Keratinocyte (primary cell): ENCODE data around the gene RAP1GAP.

Experiments used
- CTCF ChIP-seq, 3 experiments: IDR thresholded peaks in 1 of 3; conservative IDR thresholded peaks in 1 of 3; optimal IDR thresholded peaks in 1 of 3; 2 replicates in 2 of 3; 3 replicates in 1 of 3; pipeline versions ENCODE3 to v1.5.1; 2011; ENCODE audit warnings: low read length in 3 of 3, mild to moderate bottlenecking in 3 of 3, moderate library complexity in 2 of 3, control low read depth in 1 of 3, inconsistent platforms in 1 of 3; ENCODE audit not compliant: insufficient read depth in 2 of 3; ENCODE audit errors: extremely low read depth in 1 of 3
- EZH2 ChIP-seq: IDR thresholded peaks from one replicate; pipeline ENCODE4 v1.6.1; 2012; ENCODE audit warnings: inconsistent platforms, mild to moderate bottlenecking, low read length, moderate library complexity

DNA sequence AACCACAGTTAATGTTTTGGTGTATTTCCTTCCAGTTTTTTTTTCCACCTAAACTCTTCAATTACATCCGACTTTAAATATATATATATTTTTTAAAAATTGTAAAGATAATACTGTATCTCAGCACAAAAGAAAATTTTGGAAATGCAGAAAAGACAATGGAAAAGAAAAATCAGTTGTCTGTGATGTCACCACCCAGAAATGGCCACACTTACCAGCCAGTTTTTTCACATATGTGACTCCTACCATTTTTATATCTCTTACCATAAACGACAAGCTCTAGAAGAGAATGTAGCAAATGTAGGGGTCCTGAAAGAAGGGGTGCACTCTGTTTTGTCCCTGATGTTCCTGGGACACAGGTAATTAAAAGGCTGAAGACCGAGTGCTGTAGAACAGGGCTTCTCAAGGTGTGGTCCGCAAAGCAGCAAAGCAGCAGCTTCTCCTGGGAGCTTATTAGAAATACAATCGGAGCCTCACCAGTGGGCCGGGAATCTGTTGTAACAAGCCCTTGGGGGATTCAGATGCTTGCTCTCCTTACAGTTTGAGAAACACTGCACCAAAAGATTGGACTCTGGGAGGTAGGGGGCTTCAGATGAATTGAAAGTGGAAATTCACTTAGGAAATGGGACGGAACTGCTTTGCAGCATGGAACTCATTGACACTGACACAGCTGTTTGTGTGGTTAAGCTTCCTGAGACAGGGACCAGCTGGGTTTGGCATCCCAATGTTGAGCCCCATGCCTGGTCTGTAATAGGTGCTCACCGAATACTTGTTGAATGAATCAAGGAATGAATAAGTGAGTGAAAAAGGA is 115.8 kb downstream of the RAP1GAP start:
- TF ChIP-seq CTCF (optimal IDR thresholded peaks at IDR 0.05 in 1 of 3, IDR thresholded peaks at IDR 0.05 in 1 of 3, conservative IDR thresholded peaks at IDR 0.05 in 1 of 3; ENCODE audit: extremely low read depth in 1 of 3, insufficient read depth in 2 of 3, low read length in 3 of 3) (no peak), EZH2 (no peak)
